Endothelial cell of umbilical vein (primary cell): ENCODE measurements around the gene PSMB5. TPM values are rescaled to one million over a fixed set of nuclear protein-coding genes. Genes with fewer than 3 reads are reported as not detected.

Experiments used
- BruUV-seq: library from RNA; stranded (reverse); fragments of 400-500 nt; replicated peaks from 2 replicates; lab custom pipeline; 2021; lab: Mats Ljungman, UMichigan
- CTCF ChIA-PET: fragments of 300-600, 350-600 bp; sonication (Branson Sonifier 250); formaldehyde crosslinking; loops from one replicate; lab custom pipeline; 2021; ENCODE audit warnings: antibody characterized with exemption, inconsistent platforms; lab: Charles Lee
- POLR2A ChIA-PET: fragments of 300-600, 350-600 bp; sonication (Branson Sonifier 250); formaldehyde crosslinking; loops from one replicate; lab custom pipeline; 2021; ENCODE audit warnings: antibody characterized with exemption, inconsistent platforms; lab: Charles Lee
- DNase-seq: peaks from one replicate; pipeline ENCODE4 v3.0.0-alpha.2; 2011; ENCODE audit warnings: low read depth, low spot score
- FAIRE-seq: peaks from 2 replicates; lab custom pipeline; 2011; peaks lifted over from hg19 to GRCh38; lab: Jason Lieb, UNC
- H2AFZ ChIP-seq: 2 replicates; pipeline ENCODE4 v1.6.0; 2012; ENCODE audit warnings: low read depth, low read length, control low read depth, inconsistent platforms
- H3K27ac ChIP-seq: 2 replicates; pipeline ENCODE4 v1.5.1; 2011; ENCODE audit warnings: low read depth, mild to moderate bottlenecking, control low read depth, low read length, moderate library complexity; ENCODE audit not compliant: insufficient read depth
- H3K27me3 ChIP-seq, 2 experiments: 2 replicates each; pipeline versions ENCODE4 v1.6.0 to v1.6.1; 2011; ENCODE audit warnings: low read length in 2 of 2, mixed read lengths in 1 of 2; ENCODE audit not compliant: control insufficient read depth in 2 of 2, insufficient read depth in 2 of 2
- H3K36me3 ChIP-seq, 2 experiments: 2 replicates in 1 of 2; 3 replicates in 1 of 2; pipeline ENCODE4 v1.5.1; 2011; ENCODE audit warnings: low read length in 2 of 2, mild to moderate bottlenecking in 1 of 2, moderate library complexity in 1 of 2; ENCODE audit not compliant: control insufficient read depth in 2 of 2, insufficient read depth in 2 of 2; ENCODE audit errors: extremely low read depth in 1 of 2
- H3K4me1 ChIP-seq: 3 replicates; pipeline ENCODE4 v1.5.1; 2011; ENCODE audit warnings: mild to moderate bottlenecking, low read length; ENCODE audit not compliant: control insufficient read depth, insufficient read depth; ENCODE audit errors: extremely low read depth
- H3K4me2 ChIP-seq: 2 replicates; pipeline ENCODE4 v1.6.1; 2011; ENCODE audit warnings: low read length, control low read depth, mixed read lengths; ENCODE audit not compliant: insufficient read depth
- H3K4me3 ChIP-seq, 3 experiments: fragments of 200-600 bp in 1 of 3; sonication (generic), shearing (Covaris generic) in 1 of 3; replicated peaks in 1 of 3; 2 replicates each; pipeline ENCODE4 v1.5.1; 2011 to 2016; ENCODE audit warnings: control low read depth in 3 of 3, low read length in 3 of 3, mild to moderate bottlenecking in 2 of 3, inconsistent platforms in 1 of 3, low read depth in 1 of 3, moderate library complexity in 1 of 3; ENCODE audit not compliant: insufficient read depth in 1 of 3
- H3K79me2 ChIP-seq: 2 replicates; pipeline ENCODE4 v1.6.0; 2012; ENCODE audit warnings: low read length, inconsistent platforms; ENCODE audit not compliant: control insufficient read depth, insufficient read depth
- H3K9ac ChIP-seq: replicated peaks from 2 replicates; pipeline ENCODE3; 2011; ENCODE audit warnings: low read length, control low read depth; ENCODE audit not compliant: insufficient read depth; ENCODE audit errors: extremely low read depth
- H3K9me1 ChIP-seq: replicated peaks from 3 replicates; pipeline ENCODE4 v1.6.0; 2011; ENCODE audit warnings: mild to moderate bottlenecking, low read length; ENCODE audit not compliant: control insufficient read depth, insufficient read depth; ENCODE audit errors: extremely low read depth
- H3K9me3 ChIP-seq: replicated peaks from 2 replicates; pipeline ENCODE4 v1.5.1; 2012; ENCODE audit warnings: low read length, inconsistent platforms; ENCODE audit not compliant: control insufficient read depth, insufficient read depth
- H4K20me1 ChIP-seq: replicated peaks from 2 replicates; pipeline ENCODE3; 2011; ENCODE audit warnings: mild to moderate bottlenecking, low read length; ENCODE audit not compliant: control insufficient read depth, insufficient read depth; ENCODE audit errors: extremely low read depth
- EZH2 ChIP-seq: IDR thresholded peaks from 2 replicates; pipeline ENCODE4 v1.6.1; 2012; ENCODE audit warnings: borderline replicate concordance, low read depth, mild to moderate bottlenecking, moderate library complexity, low read length, inconsistent platforms; ENCODE audit not compliant: severe bottlenecking
- FOS ChIP-seq: IDR thresholded peaks from 2 replicates; pipeline ENCODE4 v1.6.1; 2011; ENCODE audit warnings: mild to moderate bottlenecking, low read length, moderate library complexity, borderline replicate concordance; ENCODE audit not compliant: insufficient read depth
- MYC ChIP-seq: IDR thresholded peaks from one replicate; pipeline ENCODE4 v1.6.1; 2011; ENCODE audit warnings: mild to moderate bottlenecking, low read depth, low read length
- POLR2AphosphoS5 ChIP-seq: IDR thresholded peaks from 2 replicates; pipeline ENCODE4 v1.6.1; 2012; ENCODE audit warnings: low read depth, mild to moderate bottlenecking, control low read depth, low read length, moderate library complexity; ENCODE audit not compliant: insufficient read depth
- dilution Hi-C: fragments of 300-500 bp; cut with MboI; formaldehyde crosslinking; loops from one replicate; pipeline ENCODE4 v1.15.0; 2019; ENCODE audit warnings: low sequenced_read_pairs; ENCODE audit not compliant: extremely low pct_ligation_motif_present
- intact Hi-C: fragments of 100-400 bp; cut with micrococcal nuclease; formaldehyde crosslinking; loops from one replicate; pipeline ENCODE4 v1.10.0; 2022
- polyA plus RNA-seq, 4 experiments: library from polyadenylated mRNA; depleted of rRNA in 3 of 4; stranded (reverse) in 3 of 4; unstranded in 1 of 4; fragments of >200 nt; gene quantifications; 2 replicates each; pipeline versions ENCODE4 v1.2.1 to v1.2.3, GENCODE V29; 2011 to 2012; ENCODE audit warnings: missing spikeins in 1 of 4
- total RNA-seq: library from RNA; stranded (reverse); gene quantifications from 2 replicates; pipeline ENCODE4 v1.2.3, GENCODE V29; 2021
- TF ChIP-seq, protein P1 (sequence below), 2 donors: IDR thresholded peaks; 1 replicate in 1 of 2; 2 replicates in 1 of 2; pipeline ENCODE4 v1.5.1; 2011; ENCODE audit warnings: low read length in 2 of 2, mild to moderate bottlenecking in 2 of 2, moderate library complexity in 2 of 2, control low read depth in 1 of 2, inconsistent platforms in 1 of 2, low read depth in 1 of 2; ENCODE audit not compliant: insufficient read depth in 1 of 2; ENCODE audit errors: extremely low read depth in 1 of 2
- TF ChIP-seq, protein P2 (sequence below): IDR thresholded peaks from 2 replicates; pipeline ENCODE4 v1.6.1; 2011; ENCODE audit not compliant: insufficient read depth, insufficient read length

The PSMB5 gene
- total and polyA plus RNA-seq, 2 donors (not counting 3 experiments of a cell fraction or from before 2014, with no cell fraction given): 236 to 464 TPM

DNA sequence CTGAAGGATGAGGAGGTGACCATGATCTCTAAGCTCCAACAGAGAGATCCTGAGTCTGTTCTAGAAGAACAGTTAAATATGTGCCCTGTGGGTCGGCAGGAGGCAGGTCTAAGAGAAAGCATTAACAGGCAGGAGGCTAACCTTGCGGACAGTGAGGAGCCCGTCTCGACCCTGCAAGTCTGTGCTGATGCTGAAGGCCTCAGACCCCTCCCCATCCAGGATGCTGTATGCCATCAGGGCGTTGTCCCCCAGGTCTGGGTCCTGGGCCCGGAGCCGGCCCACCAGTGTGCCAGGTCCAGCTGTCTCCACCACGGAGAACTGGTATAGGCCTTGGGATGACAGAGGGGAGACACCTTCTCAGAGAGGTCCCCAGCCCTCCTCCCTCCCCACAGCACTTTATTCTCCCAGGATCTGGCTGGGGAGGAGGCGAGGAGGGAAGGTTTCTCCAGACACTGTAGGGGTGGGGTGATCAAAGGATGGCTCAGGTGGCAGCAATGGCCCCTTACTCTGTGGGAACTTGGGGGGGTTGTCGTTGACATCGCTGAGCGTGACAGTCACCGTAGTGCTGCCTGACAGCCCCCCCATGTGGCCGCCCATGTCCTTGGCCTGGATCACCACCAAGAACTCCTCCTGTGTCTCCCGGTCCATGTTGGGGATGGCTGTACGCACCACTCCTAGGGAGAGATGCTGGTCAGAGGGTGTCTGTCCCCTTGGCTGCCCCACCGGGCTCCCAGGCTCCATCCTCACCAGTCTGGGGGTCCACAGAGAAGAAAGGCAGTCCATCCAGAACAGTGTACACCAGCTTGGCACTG, 19.5 kb upstream of the PSMB5 start:
- peaks cover 4 to 20% of the 10 kb centered on the region in 2 experiments for H3K36me3 ChIP-seq
- no peaks in the 10 kb centered on the region for H4K20me1 ChIP-seq
- no TSS peak for BruUV-seq
- no peaks in the 10 kb centered on the region for H3K9me1 ChIP-seq
- ChIA-PET CTCF (interaction anchor here (1.0 to 13.4 kb wide), 4 partner anchors 14 to 81 kb away, joined by 3 to 1071 read pairs (median 24); partner anchors contain the start of gene AJUBA), POLR2A (interaction anchor here (1.3 to 1.8 kb wide), 2 partner anchors 8 to 68 kb away, joined by 4 to 5 read pairs; no protein-coding TSS in a partner anchor)
- no peak overlapping the region for H3K27ac ChIP-seq
- H3K79me2 ChIP-seq: no peaks in the 10 kb centered on the region
- TF ChIP-seq EZH2: no peak
- no peak for TF ChIP-seq POLR2AphosphoS5
- TF ChIP-seq FOS: no peak
- TF ChIP-seq, protein P1, sequence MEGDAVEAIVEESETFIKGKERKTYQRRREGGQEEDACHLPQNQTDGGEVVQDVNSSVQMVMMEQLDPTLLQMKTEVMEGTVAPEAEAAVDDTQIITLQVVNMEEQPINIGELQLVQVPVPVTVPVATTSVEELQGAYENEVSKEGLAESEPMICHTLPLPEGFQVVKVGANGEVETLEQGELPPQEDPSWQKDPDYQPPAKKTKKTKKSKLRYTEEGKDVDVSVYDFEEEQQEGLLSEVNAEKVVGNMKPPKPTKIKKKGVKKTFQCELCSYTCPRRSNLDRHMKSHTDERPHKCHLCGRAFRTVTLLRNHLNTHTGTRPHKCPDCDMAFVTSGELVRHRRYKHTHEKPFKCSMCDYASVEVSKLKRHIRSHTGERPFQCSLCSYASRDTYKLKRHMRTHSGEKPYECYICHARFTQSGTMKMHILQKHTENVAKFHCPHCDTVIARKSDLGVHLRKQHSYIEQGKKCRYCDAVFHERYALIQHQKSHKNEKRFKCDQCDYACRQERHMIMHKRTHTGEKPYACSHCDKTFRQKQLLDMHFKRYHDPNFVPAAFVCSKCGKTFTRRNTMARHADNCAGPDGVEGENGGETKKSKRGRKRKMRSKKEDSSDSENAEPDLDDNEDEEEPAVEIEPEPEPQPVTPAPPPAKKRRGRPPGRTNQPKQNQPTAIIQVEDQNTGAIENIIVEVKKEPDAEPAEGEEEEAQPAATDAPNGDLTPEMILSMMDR (IDR thresholded peaks at IDR 0.05; ENCODE audit: extremely low read depth in 1 of 2, insufficient read depth in 1 of 2, low read depth in 1 of 2, low read length in 2 of 2): peak; percentile 24 to 48
- TF ChIP-seq MYC: no peak
- TF ChIP-seq, protein P2, sequence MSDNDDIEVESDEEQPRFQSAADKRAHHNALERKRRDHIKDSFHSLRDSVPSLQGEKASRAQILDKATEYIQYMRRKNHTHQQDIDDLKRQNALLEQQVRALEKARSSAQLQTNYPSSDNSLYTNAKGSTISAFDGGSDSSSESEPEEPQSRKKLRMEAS: no peak
- FAIRE-seq: peak; percentile 46
- intact Hi-C loops: loop anchor here (10.0 kb wide), 1 partner anchor 229 kb away; the partner anchor contains the start of gene MRPL52
- H3K9me3 ChIP-seq: no peaks in the 10 kb centered on the region
- dilution Hi-C loops: no loop called here
- H3K9ac ChIP-seq: no peak overlapping the region
- no peaks in the 10 kb centered on the region for H3K27me3 ChIP-seq
- no peak overlapping the region for H2AFZ ChIP-seq
- H3K4me1 ChIP-seq: peaks cover 12% of the 10 kb centered on the region
- H3K4me3 ChIP-seq: no peak overlapping the region
- DNase-seq: no peak
- no peak overlapping the region for H3K4me2 ChIP-seq
